GM19099 (cell line): ENCODE data around the gene SWT1.

Experiments
- POLR2A ChIP-seq: IDR thresholded peaks from 3 replicates; pipeline ENCODE4 v1.6.1; 2011; ENCODE audit warnings: low read depth; ENCODE audit not compliant: insufficient read length; ENCODE audit errors: extremely low read depth

The SWT1 gene

DNA sequence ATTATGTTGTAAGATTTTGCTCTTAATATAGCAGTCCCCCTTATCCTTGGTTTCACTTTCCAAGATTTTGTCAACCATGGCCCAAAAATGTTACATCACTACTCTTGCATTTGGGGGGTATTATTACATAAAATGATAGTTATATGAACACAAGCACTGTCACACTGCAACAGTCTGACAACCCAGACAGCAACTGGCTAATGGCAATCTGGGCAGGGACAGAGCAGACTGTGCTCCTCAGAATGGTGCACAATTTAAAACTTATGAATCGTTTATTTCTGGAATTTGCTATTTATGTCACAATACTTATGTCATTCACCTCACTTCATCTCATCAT, 162.1 kb downstream of the SWT1 start:
- TF ChIP-seq POLR2A = no peak

DNA sequence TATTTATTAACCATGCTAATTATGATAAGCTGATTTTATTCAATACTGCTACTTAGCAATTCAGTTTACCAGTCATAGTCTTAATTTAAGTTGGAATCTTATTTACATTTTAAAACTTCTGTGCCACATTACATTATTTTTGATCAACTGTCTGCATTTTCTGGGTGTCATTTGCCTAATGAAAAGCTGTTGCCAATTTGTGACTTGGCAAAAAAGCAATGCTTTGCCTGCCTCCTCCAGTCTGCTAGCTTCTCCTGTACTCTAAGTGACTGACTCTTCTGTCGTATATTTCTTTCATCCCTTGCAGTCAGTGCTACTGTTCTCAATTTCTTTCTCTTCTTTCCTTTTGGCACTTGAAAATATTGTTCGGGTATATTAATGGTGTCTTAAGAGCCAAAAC, 165.7 kb downstream of the SWT1 start:
- TF ChIP-seq POLR2A = no peak

DNA sequence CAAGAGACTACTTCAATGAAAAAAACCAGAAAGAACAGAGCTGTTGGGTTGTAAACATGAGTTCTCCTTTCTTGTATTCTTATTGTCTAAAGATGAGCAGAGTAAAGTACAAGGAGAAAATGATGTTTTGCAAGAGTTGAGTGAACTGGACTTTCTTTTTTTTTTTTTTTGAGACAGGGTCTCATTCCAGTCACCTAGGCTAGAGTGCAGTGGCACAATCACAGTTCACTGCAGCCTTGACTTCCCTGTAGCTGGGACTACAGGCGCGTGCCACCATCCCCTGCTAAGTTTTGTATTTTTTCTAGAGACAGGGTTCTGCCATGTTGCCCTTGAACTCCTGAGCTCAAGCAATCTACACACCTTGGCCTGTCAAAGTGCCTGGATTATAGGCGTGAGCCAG, 167.2 kb downstream of the SWT1 start:
- TF ChIP-seq POLR2A = no peak

DNA sequence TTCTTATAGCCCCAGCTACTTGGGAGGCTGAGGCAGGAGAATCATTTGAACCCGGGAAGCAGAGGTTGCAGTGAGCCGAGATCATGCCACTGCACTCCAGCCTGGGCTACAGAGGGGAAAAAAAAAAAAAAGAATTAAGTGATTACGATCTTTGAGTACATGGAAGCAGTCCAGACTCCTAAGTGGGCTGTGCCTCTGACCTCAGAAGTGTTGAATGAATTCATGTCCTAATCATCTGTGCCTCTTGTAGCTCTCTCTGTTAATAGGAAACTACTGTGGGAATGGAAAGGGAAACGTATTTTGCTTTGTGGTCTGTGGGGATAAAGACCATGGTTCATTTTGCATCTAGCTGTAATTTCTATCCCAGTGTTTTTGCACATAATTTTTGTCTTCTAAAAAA, 168.4 kb downstream of the SWT1 start:
- no peak for TF ChIP-seq POLR2A

DNA sequence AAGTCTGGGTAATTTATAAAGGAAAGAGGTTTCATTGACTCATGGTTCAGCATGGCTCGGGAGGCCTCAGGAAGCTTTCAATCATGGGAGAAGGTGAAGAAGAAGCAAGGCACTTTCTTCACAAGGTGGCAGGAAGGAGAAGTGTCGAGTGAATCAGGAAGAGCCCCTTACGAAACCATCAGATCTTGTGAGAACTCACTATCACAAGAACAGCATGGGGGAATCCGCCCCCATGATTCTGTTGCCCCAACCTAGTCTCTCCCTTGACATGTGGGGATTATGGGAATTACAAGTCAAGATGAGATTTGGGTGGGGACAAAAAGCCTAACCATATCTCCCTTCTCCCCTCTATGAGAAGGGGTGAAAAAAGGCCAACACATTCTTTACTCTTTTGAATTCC, 171.3 kb downstream of the SWT1 start:
- TF ChIP-seq POLR2A = no peak

DNA sequence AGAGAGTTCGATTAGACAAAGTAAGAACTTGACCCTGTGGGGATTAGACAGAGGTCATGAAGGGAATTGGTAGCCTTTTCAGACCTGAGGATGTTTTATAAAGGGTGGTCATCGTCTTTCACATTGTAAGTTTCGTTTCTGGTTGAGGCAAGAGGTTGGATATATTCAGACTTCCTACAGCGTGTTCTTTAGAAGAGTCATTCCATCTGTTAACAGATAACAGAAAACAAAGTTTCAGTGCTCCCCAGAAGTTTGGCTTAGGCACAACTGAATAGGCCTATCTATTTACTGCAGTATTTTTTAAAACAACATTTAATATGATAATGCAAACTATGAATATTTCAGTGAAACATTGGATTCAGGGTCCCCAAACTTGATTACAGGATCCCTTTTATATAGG, 177.2 kb downstream of the SWT1 start:
- TF ChIP-seq POLR2A = no peak

DNA sequence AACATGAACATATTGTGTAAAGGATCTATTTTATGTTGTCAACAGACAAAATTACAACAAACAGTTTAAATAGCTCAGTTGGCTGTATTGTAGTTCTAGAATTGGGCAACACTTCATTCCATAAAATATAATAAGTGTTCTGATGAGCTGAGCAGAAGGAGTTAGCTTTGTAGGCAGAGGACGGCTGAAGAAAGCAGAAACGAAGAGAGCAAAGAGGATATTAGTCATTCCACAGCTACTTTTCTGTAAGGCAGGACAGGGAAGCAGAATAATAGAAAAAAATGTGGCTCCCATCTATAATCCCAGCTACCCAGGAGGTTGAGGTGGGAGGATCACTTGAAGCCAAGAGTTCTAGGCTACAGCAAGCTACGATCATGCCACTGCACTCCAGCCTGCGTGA, 180.3 kb downstream of the SWT1 start:
- no peak for TF ChIP-seq POLR2A

DNA sequence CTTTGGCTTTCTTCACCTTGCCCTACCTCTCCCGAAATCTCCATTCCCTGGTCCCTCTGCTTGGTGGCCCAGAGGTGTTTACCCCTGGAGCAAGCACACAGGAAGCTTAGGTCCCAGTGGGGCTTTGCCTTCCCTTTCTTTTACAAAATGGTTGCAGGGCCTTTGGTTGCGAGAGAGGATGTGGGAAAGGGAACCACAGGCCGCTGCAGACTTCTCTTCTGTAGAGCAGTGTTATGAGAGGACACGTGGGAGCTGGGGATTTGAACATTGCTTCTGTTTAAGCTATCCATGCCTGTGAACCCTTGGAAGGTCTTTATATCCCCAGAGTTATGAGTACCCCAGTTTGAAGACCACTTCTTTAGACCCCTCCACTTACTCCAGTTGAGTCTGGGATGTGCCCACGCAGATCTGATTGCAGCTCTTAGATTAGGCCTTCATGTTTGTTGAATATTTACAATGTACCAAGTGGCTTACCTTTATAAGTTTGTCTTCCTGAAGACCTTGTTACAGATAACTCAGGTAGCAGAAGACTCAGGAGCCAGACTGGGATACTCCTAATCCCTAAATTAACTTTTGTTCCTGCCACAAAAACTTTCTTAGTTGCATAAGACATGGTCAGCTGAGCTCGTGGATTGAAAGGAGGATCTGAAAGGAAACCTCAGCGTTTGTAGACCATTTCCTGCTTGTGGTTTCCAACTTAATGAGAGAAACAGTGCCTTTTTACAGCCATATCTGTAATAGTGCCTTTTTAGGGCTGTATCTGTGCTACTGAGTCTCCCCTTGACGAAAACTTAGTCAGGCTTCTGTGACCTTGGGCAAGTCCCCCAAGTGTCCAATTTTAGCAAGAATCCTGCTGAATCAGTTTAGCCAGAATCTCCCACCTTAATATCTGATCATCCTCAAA, 182.0 kb downstream of the SWT1 start:
- no peak for TF ChIP-seq POLR2A

DNA sequence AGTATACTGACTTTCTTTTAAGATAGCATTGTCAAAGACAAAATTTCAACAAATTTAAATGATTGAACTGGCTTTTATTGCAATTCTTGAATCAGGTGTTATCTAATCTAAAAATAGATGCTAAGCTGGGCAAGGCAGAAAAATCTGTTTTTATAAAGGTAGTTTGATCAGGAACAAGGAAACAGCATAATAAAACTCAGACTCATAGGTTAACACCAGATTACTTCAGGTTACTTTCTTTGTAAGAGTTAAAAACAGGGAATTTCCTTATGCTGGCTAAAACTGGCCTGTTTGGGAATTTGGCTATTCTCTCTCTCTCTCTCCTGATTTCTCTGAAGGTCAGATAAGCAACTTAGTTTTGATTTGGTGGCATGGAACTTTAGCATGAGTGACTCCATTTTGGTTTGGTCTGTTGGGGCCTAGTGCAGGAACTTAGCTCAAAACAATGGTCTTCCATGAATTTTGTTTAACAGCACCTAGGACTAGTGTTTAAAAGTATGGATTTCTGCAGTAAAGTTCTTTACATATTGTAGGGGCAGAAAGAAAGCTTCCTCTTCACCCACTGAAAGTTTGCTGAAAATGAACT, 184.3 kb downstream of the SWT1 start:
- TF ChIP-seq POLR2A = no peak
